MCF 10A (cell line): ENCODE data around the gene RHOT2. TPM values are rescaled to one million over a fixed set of nuclear protein-coding genes. Genes with fewer than 3 reads are reported as not detected.

Experiments
- BruUV-seq: library from RNA; stranded (reverse); fragments of 400-500 nt; replicated peaks from 2 replicates; lab custom pipeline; 2021; lab: Mats Ljungman, UMichigan
- CTCF ChIA-PET: fragments of 300-600 bp; sonication (Branson Sonifier 250); formaldehyde crosslinking; extraction: SDS; loops from one replicate; lab custom pipeline; 2021; ENCODE audit warnings: antibody characterized with exemption, inconsistent platforms; lab: Yijun Ruan, JAX
- POLR2A ChIA-PET: fragments of 300-600, 350-650 bp; sonication (Branson Sonifier 250); formaldehyde crosslinking; extraction: SDS; loops from one replicate; lab custom pipeline; 2020; ENCODE audit warnings: antibody characterized with exemption, inconsistent platforms; lab: Yijun Ruan, JAX
- DNase-seq: peaks from one replicate; pipeline ENCODE4 v3.0.0-alpha.2; 2018; ENCODE audit not compliant: unreplicated experiment
- H3K27ac Mint-ChIP-seq: one replicate; pipeline ENCODE4 v1.8.0; 2022; ENCODE audit warnings: mild to moderate bottlenecking, low read depth, mixed read lengths; ENCODE audit not compliant: unreplicated experiment
- H3K27me3 Mint-ChIP-seq: one replicate; pipeline ENCODE4 v1.8.0; 2022; ENCODE audit warnings: mixed read lengths; ENCODE audit not compliant: insufficient read depth, unreplicated experiment
- H3K36me3 Mint-ChIP-seq: one replicate; pipeline ENCODE4 v1.8.0; 2022; ENCODE audit warnings: mild to moderate bottlenecking, moderate library complexity, mixed read lengths; ENCODE audit not compliant: insufficient read depth, unreplicated experiment
- H3K4me1 Mint-ChIP-seq: one replicate; pipeline ENCODE4 v1.8.0; 2022; ENCODE audit warnings: mixed read lengths; ENCODE audit not compliant: insufficient read depth, unreplicated experiment
- H3K4me3 Mint-ChIP-seq: one replicate; pipeline ENCODE4 v1.8.0; 2022; ENCODE audit warnings: mild to moderate bottlenecking, moderate library complexity, mixed read lengths; ENCODE audit not compliant: unreplicated experiment
- H3K9me3 Mint-ChIP-seq: one replicate; pipeline ENCODE4 v1.8.0; 2022; ENCODE audit warnings: mixed read lengths; ENCODE audit not compliant: unreplicated experiment
- CTCF ChIP-seq: fragments of 200-600 bp; IDR thresholded peaks from one replicate; pipeline ENCODE4 v1.8.0; 2022; ENCODE audit warnings: antibody characterized with exemption, mild to moderate bottlenecking; ENCODE audit not compliant: unreplicated experiment
- intact Hi-C: fragments of 100-400 bp; cut with micrococcal nuclease; formaldehyde crosslinking; loops from 2 replicates; pipeline ENCODE4 v1.14.1; 2022
- total RNA-seq: library from RNA; stranded (reverse); gene quantifications from 2 replicates; pipeline ENCODE4 v1.2.3, GENCODE V29; 2022

The RHOT2 gene
- total RNA-seq, 1 experiment from 2014 or later: 118 TPM

GRCh38 chr16:722835-723633 lies 55.1 kb downstream of the RHOT2 start:
- ChIA-PET POLR2A (interaction anchor here (0.7 to 9.6 kb wide), 5 partner anchors 9 to 65 kb away, joined by 3 to 124 read pairs (median 6); partner anchors contain the start of genes CHTF18, METRN, RPUSD1 and STUB1), CTCF (no interaction called here)
- intact Hi-C loops: no loop called here
- BruUV-seq: no TSS peak
- Mint-ChIP-seq H3K9me3 (no peaks in the 10 kb centered on the region), H3K36me3 (peaks cover 38% of the 10 kb centered on the region), H3K27me3 (no peaks in the 10 kb centered on the region), H3K4me3 (no peak overlapping the region), H3K4me1 (peaks cover 9% of the 10 kb centered on the region), H3K27ac (no peak overlapping the region)
- no peak for TF ChIP-seq CTCF
- DNase-seq: no peak

GRCh38 chr16:723695-724094 lies 55.8 kb downstream of the RHOT2 start:
- TF ChIP-seq CTCF: no peak

More at GRCh38 chr16:723695-724094, 55.8 kb downstream of the RHOT2 start:
- Mint-ChIP-seq H3K4me1 (peaks cover 7% of the 10 kb centered on the region), H3K27ac (no peak overlapping the region), H3K36me3 (peaks cover 39% of the 10 kb centered on the region), H3K9me3 (no peaks in the 10 kb centered on the region), H3K4me3 (no peak overlapping the region), H3K27me3 (no peaks in the 10 kb centered on the region)
- BruUV-seq: no TSS peak
- POLR2A ChIA-PET: interaction anchor here (0.6 to 9.6 kb wide), 5 partner anchors 10 to 657 kb away, joined by 3 to 124 read pairs (median 6); partner anchors contain the start of genes METRN and STUB1
- CTCF ChIA-PET: interaction anchor here (1.1 to 2.3 kb wide), 3 partner anchors 11 to 61 kb away, joined by 3 to 9 read pairs (median 7); no protein-coding TSS in a partner anchor
- intact Hi-C loops: no loop called here
- no peak for DNase-seq

Other genes with a start within 250 kb of the RHOT2 start
- gene RAB11FIP3, start 242.5 kb upstream of the RHOT2 start, total RNA-seq: 37.5 and 40.6 TPM in 2 replicates
- 68.2 and 81.1 TPM in 2 replicates for gene CAPN15, start 140.4 kb upstream of the RHOT2 start, total RNA-seq
- gene PRR35, start 107.7 kb upstream of the RHOT2 start, total RNA-seq: not detected in 2 replicates
- gene NHLRC4, start 101.1 kb upstream of the RHOT2 start, total RNA-seq: not detected in 2 replicates
- gene PIGQ, start 98.2 kb upstream of the RHOT2 start, total RNA-seq: 45.6 and 47.4 TPM in 2 replicates
- gene RAB40C, start 78.1 kb upstream of the RHOT2 start, total RNA-seq: 17.1 and 17.7 TPM in 2 replicates
- 0.14 and 0.17 TPM in 2 replicates for gene WFIKKN1, start 37.1 kb upstream of the RHOT2 start, total RNA-seq
- 104 and 106 TPM in 2 replicates for gene METTL26, start 31.8 kb upstream of the RHOT2 start, total RNA-seq
- gene MCRIP2, start 26.3 kb upstream of the RHOT2 start, total RNA-seq: 43.6 and 44.6 TPM in 2 replicates
- gene WDR90, start 18.8 kb upstream of the RHOT2 start, total RNA-seq: 40.4 and 47.9 TPM in 2 replicates
- gene RHBDL1, start 7.5 kb downstream of the RHOT2 start, total RNA-seq: 3.0 and 4.5 TPM in 2 replicates
- 99.3 and 124 TPM in 2 replicates for gene STUB1, start 12.3 kb downstream of the RHOT2 start, total RNA-seq
- gene JMJD8, start 16.2 kb downstream of the RHOT2 start, total RNA-seq: 23.6 and 33.4 TPM in 2 replicates
- gene WDR24, start 22.3 kb downstream of the RHOT2 start, total RNA-seq: 12.2 and 13.9 TPM in 2 replicates
- gene FBXL16, start 37.7 kb downstream of the RHOT2 start, total RNA-seq: 40.5 and 48.2 TPM in 2 replicates
- 56.3 and 69.5 TPM in 2 replicates for gene METRN, start 47.0 kb downstream of the RHOT2 start, total RNA-seq
- 54.7 and 55.8 TPM in 2 replicates for gene ANTKMT, start 53.0 kb downstream of the RHOT2 start, total RNA-seq
- 4.6 and 6.0 TPM in 2 replicates for gene CCDC78, start 58.3 kb downstream of the RHOT2 start, total RNA-seq
- gene HAGHL, start 59.0 kb downstream of the RHOT2 start, total RNA-seq: 20.1 and 24.5 TPM in 2 replicates
- gene CIAO3, start 72.9 kb downstream of the RHOT2 start, total RNA-seq: 28.5 and 31.1 TPM in 2 replicates
- gene MSLN, start 92.6 kb downstream of the RHOT2 start, total RNA-seq: 18.1 and 25.2 TPM in 2 replicates
- gene RPUSD1, start 120.2 kb downstream of the RHOT2 start, total RNA-seq: 19.8 and 24.9 TPM in 2 replicates
- 22.7 and 30.9 TPM in 2 replicates for gene CHTF18, start 120.5 kb downstream of the RHOT2 start, total RNA-seq
- not detected in 2 replicates for gene GNG13, start 132.6 kb downstream of the RHOT2 start, total RNA-seq